GM12892 (cell line): Measurements from ENCODE around the gene RPS19BP1. TPM values are rescaled to one million over a fixed set of nuclear protein-coding genes. Genes with fewer than 3 reads are reported as not detected.

Source experiments
- DNase-seq: peaks from one replicate; pipeline ENCODE4 v3.0.0; 2011; ENCODE audit not compliant: insufficient read length
- FAIRE-seq: peaks from 2 replicates; lab custom pipeline; 2011; peaks lifted over from hg19 to GRCh38; lab: Jason Lieb, UNC
- POLR2A ChIP-seq: IDR thresholded peaks from 2 replicates; pipeline ENCODE4 v1.6.1; 2011; ENCODE audit warnings: low read depth, low read length, control low read depth
- POLR2AphosphoS5 ChIP-seq: IDR thresholded peaks from 2 replicates; pipeline ENCODE4 v1.6.1; 2011; ENCODE audit warnings: low read depth, low read length, control low read depth
- TAF1 ChIP-seq: IDR thresholded peaks from 2 replicates; pipeline ENCODE4 v1.6.1; 2011; ENCODE audit warnings: low read depth, mild to moderate bottlenecking, control low read depth, low read length, borderline replicate concordance
- polyA plus RNA-seq: library from polyadenylated mRNA; unstranded; fragments of >200 nt; gene quantifications from one replicate; pipeline ENCODE4 v1.2.1, GENCODE V29; 2012; ENCODE audit warnings: missing spikeins, inconsistent platforms; ENCODE audit not compliant: missing spikeins

Gene RPS19BP1
- 46.3 TPM for polyA plus RNA-seq

DNA sequence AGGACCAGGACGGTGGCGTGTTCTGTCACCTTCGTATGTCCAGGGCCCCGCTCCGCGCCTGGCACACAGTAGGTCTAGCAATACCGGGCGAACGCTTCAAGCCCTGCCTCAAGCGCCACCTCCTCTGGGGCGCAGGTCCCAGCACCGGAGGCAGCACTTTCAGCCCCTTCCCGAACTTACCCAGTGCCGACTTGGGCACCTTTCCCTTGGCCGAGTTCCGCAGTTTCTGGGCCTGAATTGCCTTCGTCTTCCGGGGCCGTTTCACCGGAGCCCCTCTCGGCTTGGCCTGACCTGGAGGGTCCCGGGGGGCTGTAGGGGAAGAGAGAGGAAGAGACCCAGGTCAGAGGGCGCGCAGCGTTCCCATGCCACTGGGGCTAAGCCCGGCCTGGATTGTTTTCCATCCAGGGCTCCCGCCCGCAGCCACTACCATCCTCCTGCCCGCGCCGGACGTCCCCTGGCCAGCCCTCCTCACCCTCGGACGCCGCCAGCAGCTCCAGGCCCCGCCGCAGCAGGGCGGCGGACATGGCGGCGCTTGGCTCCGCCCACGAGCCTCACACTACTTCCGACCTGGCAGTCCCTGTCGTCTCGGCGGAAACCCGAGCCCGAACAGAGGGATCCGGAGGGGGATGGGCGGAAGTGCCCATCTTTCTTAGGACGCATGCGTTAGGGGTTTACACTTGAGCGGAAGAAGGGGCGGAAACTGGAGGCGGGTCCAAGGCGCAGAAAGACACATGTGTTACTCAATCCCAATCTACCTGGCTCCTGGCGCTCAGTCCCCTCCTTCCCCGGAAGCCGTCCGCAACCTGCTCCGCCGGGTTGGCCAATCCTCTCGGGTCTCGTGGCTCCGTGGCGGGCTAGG, at the start of gene RPS19BP1:
Gene RPS19BP1 (minus strand): TSS at position 534 of the 859 bp plus-strand sequence. CDS start 10 bp downstream, at position 524.
- DNase-seq (peak; percentile 93), FAIRE-seq (peak; percentile 100)
- TF ChIP-seq TAF1 (peak; percentile 65; the same call in 1 of the 2 replicates), POLR2A (peak; percentile 96), POLR2AphosphoS5 (peak; percentile 93)

GRCh38 chr22:39581303-39581702, 48.8 kb upstream of the RPS19BP1 start:
- FAIRE-seq, result no peak
- no peak for DNase-seq
- TF ChIP-seq TAF1 (no peak), POLR2A (no peak), POLR2AphosphoS5 (no peak)

- TF ChIP-seq TAF1 (no peak), POLR2AphosphoS5 (no peak), POLR2A (no peak)
- FAIRE-seq, result no peak
These were observed 48.2 kb upstream of the RPS19BP1 start for GRCh38 chr22:39580795-39581194.

DNA sequence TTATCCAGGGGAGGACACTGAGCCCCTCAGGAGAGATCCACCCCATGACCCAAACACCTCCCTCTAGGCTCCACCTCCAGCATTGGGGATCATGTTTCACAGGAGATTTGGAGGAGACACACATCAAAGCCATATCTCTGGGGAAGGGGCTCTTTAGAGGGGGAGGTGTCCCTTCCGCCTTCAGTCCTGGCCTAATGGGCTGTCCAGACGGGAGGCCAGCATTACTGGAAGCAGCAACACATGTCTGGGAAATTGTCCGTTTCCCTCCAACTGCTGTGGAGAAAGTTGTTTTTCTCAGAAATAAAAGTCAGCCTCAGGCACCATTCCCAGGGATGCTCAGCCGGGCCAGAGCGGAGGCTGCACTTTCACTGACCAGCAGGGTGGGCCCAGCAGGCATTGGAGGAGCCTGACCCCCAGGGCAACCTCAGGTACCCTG, 47.5 kb upstream of the RPS19BP1 start:
- FAIRE-seq (no peak), DNase-seq (no peak)
- no peak for TF ChIP-seq POLR2A
- no peak for TF ChIP-seq POLR2AphosphoS5
- no peak for TF ChIP-seq TAF1

More at GRCh38 chr22:39580795-39581194, 48.2 kb upstream of the RPS19BP1 start:
- no peak for DNase-seq

DNA sequence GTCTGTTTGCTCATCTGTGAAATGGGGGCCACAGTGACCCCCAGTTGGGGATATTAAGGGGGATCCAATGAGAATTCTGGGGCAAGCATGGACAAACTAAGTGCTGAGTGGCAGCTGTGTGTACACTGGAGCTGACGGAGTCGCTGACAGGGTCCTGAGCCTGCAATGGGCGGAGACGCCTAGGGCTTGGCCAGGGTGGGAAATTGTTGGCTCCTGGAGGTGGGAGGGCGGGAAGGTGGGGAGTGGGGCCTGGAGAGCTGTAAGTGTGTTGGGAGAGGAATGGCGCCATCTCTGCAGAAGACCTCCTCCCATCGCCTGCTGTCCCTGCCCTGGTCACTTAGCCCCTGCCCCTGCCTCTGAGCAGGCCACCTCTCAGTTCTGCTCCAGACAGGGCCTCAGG, 45.4 kb upstream of the RPS19BP1 start:
- FAIRE-seq, result no peak
- no peak for DNase-seq
- TF ChIP-seq POLR2A (no peak), TAF1 (no peak), POLR2AphosphoS5 (no peak)

DNA sequence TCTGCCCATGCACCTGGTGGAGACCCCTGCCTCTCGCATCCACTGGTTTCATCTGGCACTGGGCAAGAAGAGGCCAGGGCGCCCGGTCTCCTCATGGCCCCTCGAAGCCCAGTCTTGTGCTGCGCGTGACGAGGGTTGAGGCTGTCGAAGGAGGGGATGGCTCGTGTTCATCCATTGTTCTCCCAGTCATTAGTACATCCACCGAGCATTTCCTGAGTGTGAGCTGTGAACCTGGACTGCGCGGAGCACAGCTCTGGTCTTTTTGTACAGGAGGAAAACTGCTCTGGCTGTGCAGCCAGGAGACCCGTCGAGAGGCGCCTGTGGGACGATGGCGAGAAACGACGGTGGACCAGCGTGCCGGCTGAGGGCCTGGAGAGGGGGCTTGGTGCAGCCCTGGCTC, 44.8 kb upstream of the RPS19BP1 start:
- DNase-seq, result no peak
- no peak for FAIRE-seq
- TF ChIP-seq TAF1, result no peak
- no peak for TF ChIP-seq POLR2AphosphoS5
- no peak for TF ChIP-seq POLR2A

DNA sequence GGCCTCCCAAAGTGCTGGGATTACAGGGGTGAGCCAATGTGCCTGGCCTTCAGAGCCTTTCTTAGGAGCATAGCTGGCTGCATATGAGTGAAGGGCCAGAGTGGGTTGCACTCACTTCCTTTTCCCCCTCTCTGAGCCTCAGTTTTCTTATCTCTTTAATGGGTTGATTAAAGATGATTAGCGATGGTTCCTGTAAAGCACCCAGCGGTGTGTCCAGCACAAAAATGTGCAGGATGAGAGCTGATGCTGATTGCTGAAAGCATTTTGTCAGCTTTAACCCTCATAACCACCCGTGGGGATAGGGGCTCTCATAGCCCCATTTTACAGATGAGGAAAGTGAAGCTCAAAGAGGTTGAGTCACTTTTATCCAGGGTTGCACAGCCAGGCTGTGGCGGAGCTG, 43.5 kb upstream of the RPS19BP1 start:
- TF ChIP-seq TAF1, result no peak
- TF ChIP-seq POLR2A, result no peak
- no peak for TF ChIP-seq POLR2AphosphoS5
- FAIRE-seq, result no peak
- DNase-seq, result no peak

DNA sequence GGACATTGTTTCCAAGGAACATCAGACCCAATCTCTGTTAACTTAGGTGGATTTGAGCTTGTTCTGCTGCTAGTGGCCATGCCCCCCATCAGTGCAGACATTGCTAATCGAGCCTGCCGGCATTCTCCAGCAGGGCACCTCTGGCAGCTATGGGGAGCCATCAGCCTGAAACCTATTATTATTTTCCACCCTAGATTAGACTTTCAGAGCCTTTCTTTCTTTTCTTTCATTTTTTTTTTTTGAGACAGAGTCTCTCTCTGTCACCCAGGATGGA, 42.9 kb upstream of the RPS19BP1 start:
- FAIRE-seq, result no peak
- DNase-seq, result no peak
- no peak for TF ChIP-seq TAF1
- no peak for TF ChIP-seq POLR2AphosphoS5
- no peak for TF ChIP-seq POLR2A

DNA sequence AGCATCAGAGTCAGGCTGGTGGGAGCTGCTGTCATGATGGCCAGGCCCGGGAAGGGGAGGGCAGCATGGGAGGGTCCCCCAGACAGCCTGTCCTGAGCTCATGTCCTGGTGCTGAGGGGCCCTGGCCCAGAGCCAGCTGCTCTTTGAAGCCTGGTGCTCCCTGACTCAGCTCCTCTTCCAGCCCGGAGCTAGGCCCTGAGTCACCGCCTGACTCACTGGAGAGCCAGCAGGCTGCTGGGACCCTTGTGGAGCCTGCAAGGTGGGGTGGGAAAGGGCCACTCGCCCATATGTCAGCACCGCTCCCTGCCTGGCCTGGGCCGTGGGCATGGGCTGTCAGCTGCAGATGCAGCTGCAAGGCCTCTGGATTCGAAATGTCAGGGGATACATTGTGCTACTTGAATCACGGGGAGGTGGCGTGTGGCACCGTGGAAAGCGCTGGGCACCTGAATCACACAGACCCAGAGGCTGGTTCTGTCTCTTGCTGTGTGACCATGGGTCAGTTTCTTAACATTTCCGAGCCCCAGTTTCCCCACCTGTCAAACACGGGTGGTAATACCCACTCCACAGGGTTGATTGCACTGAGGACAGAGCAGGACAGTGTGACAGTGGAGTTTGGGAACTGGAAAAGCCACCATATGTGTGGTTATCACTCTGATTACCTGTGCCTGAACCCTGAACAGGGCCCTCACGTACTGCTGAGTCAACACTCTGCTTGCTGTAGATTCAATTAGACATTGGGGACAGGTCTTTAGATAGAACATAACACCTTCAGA, 42.4 kb upstream of the RPS19BP1 start:
- DNase-seq, result no peak
- no peak for FAIRE-seq

DNA sequence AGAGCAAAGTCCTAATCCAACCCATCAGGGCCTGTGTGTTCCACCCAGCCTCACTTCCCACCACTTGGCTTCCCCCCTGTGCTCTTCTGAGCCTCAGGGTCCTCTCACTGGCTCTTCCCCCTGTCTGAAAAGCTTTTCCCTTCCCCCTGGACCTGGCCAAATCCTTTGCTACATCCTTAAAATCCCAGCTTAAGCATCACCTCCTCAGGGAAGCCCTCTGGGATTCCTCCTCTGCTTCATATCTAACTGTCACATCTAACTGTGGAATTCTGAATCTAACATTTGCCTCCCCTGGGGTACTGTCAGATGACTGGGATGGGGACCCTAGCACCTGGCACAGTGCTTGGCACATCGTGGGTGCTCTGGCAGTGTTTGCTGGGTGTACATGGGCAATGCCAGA, 39.0 kb upstream of the RPS19BP1 start:
- no peak for FAIRE-seq
- no peak for DNase-seq
- no peak for TF ChIP-seq POLR2AphosphoS5
- TF ChIP-seq POLR2A, result no peak
- no peak for TF ChIP-seq TAF1

More for the DNA sequence above, 42.4 kb upstream of the RPS19BP1 start:
- no peak for TF ChIP-seq POLR2A
- TF ChIP-seq POLR2AphosphoS5, result no peak
- no peak for TF ChIP-seq TAF1

- TF ChIP-seq POLR2AphosphoS5 (no peak), TAF1 (no peak)
- no peak for DNase-seq
- no peak for FAIRE-seq
These were observed 38.1 kb upstream of the RPS19BP1 start, which contains the start of gene CACNA1I for GRCh38 chr22:39570665-39571064. Gene CACNA1I (plus strand): TSS chr22:39570753. CDS start chr22:39570753, 0 bp downstream.

DNA sequence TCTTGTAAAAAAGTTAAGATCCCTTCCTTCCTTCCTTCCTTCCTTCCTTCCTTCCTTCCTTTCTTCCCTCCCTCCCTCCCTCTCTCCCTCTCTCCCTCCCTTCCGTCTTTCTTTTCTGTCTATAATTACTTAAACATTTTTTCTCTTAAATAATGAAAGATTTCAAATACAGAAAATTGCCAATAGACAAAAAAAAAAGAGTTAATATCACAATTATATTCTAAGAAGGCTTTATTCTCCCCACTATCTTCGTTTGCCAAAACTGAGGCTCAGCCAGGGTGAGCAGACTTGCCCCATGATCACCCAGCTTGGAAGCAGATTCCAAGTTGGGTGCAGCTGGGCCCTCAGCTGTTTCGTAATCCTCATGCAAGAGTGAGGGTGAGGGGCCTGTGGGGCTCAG, 37.7 kb upstream of the RPS19BP1 start:
- DNase-seq (no peak), FAIRE-seq (no peak)
- TF ChIP-seq POLR2AphosphoS5 (no peak), TAF1 (no peak), POLR2A (no peak)
